Liver (tissue), 3 donors: Measurements from ENCODE around the gene NDC80.

Experiments used
- EGR1 ChIP-seq, 2 donors: IDR thresholded peaks; 2 replicates each; pipeline ENCODE4 v1.6.1; 2016 to 2018; ENCODE audit warnings: antibody characterized with exemption in 2 of 2, low read depth in 2 of 2
- JUND ChIP-seq, 2 donors: IDR thresholded peaks; 2 replicates each; pipeline ENCODE4 v1.6.1; 2016; ENCODE audit warnings: antibody characterized with exemption in 2 of 2
- MAX ChIP-seq: IDR thresholded peaks from 2 replicates; pipeline ENCODE4 v1.6.1; 2016; ENCODE audit warnings: antibody characterized with exemption
- RAD21 ChIP-seq, 2 donors: IDR thresholded peaks; 2 replicates each; pipeline ENCODE4 v1.6.1; 2016; ENCODE audit warnings: antibody characterized with exemption in 2 of 2, mild to moderate bottlenecking in 2 of 2
- TAF1 ChIP-seq: conservative IDR thresholded peaks from 2 replicates; pipeline ENCODE4 v1.6.1; 2016; ENCODE audit warnings: antibody characterized with exemption, mild to moderate bottlenecking
- TF ChIP-seq, protein P1 (sequence below): fragments of 150-350 bp; IDR thresholded peaks from 2 replicates; pipeline ENCODE4 v1.5.1; 2017; ENCODE audit warnings: improper control_type of control experiment, low read depth, low read length; ENCODE audit not compliant: missing input control
- TF ChIP-seq, protein P2 (sequence below): IDR thresholded peaks from 2 replicates; pipeline ENCODE4 v1.6.1; 2016; ENCODE audit warnings: antibody characterized with exemption, mild to moderate bottlenecking
- donor health status: healthy.
- donor health status: healthy.

DNA sequence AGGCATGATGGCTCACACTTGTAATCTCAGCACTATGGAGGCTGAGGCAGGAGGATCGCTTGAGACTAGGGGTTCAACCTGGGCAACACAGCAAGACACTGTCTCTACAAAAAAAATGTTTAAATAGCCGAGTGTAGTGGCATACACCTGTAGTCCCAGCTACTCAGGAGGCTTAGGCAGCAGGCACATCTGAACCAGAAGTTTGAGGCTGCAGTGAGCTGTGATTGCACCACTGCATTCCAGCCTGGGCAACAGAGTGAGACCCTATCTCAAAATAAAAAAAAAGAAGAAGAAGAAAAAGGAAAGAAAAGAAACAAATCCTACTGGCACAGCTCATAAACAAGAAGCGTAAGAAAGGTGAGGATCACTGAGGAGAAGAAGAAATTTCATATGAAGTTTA, 19.9 kb upstream of the NDC80 start:
- TF ChIP-seq, protein P1, sequence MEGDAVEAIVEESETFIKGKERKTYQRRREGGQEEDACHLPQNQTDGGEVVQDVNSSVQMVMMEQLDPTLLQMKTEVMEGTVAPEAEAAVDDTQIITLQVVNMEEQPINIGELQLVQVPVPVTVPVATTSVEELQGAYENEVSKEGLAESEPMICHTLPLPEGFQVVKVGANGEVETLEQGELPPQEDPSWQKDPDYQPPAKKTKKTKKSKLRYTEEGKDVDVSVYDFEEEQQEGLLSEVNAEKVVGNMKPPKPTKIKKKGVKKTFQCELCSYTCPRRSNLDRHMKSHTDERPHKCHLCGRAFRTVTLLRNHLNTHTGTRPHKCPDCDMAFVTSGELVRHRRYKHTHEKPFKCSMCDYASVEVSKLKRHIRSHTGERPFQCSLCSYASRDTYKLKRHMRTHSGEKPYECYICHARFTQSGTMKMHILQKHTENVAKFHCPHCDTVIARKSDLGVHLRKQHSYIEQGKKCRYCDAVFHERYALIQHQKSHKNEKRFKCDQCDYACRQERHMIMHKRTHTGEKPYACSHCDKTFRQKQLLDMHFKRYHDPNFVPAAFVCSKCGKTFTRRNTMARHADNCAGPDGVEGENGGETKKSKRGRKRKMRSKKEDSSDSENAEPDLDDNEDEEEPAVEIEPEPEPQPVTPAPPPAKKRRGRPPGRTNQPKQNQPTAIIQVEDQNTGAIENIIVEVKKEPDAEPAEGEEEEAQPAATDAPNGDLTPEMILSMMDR, result no peak
- TF ChIP-seq, protein P2, sequence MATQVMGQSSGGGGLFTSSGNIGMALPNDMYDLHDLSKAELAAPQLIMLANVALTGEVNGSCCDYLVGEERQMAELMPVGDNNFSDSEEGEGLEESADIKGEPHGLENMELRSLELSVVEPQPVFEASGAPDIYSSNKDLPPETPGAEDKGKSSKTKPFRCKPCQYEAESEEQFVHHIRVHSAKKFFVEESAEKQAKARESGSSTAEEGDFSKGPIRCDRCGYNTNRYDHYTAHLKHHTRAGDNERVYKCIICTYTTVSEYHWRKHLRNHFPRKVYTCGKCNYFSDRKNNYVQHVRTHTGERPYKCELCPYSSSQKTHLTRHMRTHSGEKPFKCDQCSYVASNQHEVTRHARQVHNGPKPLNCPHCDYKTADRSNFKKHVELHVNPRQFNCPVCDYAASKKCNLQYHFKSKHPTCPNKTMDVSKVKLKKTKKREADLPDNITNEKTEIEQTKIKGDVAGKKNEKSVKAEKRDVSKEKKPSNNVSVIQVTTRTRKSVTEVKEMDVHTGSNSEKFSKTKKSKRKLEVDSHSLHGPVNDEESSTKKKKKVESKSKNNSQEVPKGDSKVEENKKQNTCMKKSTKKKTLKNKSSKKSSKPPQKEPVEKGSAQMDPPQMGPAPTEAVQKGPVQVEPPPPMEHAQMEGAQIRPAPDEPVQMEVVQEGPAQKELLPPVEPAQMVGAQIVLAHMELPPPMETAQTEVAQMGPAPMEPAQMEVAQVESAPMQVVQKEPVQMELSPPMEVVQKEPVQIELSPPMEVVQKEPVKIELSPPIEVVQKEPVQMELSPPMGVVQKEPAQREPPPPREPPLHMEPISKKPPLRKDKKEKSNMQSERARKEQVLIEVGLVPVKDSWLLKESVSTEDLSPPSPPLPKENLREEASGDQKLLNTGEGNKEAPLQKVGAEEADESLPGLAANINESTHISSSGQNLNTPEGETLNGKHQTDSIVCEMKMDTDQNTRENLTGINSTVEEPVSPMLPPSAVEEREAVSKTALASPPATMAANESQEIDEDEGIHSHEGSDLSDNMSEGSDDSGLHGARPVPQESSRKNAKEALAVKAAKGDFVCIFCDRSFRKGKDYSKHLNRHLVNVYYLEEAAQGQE, result no peak
- TF ChIP-seq TAF1 (no peak), RAD21 (IDR thresholded peaks at IDR 0.05) (no peak), MAX (no peak), JUND (IDR thresholded peaks at IDR 0.05) (no peak), EGR1 (IDR thresholded peaks at IDR 0.05; ENCODE audit: low read depth in 2 of 2) (no peak)
